ENCODE measurements around the gene POLR1C.

DNA sequence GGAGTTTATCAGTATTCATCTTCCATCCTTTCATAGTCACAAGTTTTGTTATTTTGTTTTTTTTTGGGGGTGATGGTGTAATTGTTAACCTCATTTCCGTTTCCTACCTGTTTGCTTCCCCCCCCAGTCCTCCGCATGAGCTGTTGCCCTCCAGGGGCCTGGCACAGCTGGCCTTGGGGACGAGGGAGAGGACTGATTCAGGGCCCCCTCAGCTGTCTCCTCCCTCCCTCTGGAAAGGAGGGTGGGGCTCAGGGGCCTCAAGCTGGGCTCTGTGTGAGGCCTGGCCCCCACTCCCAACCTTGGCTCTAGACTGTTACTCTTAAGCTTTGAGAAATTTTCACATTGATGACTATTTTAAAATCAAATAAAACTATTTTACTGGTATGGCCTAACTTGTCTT, 10.7 kb upstream of the POLR1C start:
- TF ChIP-seq, protein P1, sequence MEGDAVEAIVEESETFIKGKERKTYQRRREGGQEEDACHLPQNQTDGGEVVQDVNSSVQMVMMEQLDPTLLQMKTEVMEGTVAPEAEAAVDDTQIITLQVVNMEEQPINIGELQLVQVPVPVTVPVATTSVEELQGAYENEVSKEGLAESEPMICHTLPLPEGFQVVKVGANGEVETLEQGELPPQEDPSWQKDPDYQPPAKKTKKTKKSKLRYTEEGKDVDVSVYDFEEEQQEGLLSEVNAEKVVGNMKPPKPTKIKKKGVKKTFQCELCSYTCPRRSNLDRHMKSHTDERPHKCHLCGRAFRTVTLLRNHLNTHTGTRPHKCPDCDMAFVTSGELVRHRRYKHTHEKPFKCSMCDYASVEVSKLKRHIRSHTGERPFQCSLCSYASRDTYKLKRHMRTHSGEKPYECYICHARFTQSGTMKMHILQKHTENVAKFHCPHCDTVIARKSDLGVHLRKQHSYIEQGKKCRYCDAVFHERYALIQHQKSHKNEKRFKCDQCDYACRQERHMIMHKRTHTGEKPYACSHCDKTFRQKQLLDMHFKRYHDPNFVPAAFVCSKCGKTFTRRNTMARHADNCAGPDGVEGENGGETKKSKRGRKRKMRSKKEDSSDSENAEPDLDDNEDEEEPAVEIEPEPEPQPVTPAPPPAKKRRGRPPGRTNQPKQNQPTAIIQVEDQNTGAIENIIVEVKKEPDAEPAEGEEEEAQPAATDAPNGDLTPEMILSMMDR (IDR thresholded peaks at IDR 0.05; ENCODE audit: insufficient read depth, low read length, poor library complexity, severe bottlenecking): no peak
- no peak for TF ChIP-seq EZH2phosphoT487 (conservative IDR thresholded peaks at IDR 0.05; ENCODE audit: low read length)
